ENCODE results near the gene ELOVL7. TPM values are rescaled to one million over a fixed set of nuclear protein-coding genes. Genes with fewer than 3 reads are reported as not detected.

The ELOVL7 gene
- total RNA-seq, 1 experiment from 2014 or later: 2.5 TPM

DNA sequence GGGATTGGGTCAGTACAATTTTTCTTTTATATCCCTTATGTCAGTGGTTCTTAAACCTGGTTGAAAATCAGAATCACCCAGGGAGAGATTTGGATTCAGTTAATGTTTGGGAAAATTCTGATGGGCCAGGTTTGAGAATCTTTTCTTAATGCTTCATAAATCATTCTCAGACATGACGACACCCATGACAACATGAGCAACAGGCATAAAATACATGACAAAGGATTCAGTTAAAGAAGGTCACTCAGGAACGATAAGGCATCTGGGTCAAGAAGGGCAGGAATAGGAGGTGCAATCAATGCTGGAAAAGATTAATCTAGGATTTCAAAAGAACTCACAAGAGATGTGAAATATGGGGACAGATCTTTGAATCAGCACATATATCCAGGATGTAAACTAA lies 41.8 kb downstream of the ELOVL7 start:
- Histone ChIP-seq H2AK5ac (ENCODE audit: insufficient read length, low read length) (no peak overlapping the region), H2BK5ac (ENCODE audit: insufficient read length, low read length) (no peak overlapping the region), H3T11ph (ENCODE audit: low read length) (no peak overlapping the region), H3K23ac (ENCODE audit: insufficient read length, low read depth, low read length) (no peak overlapping the region), H3K79me2 (ENCODE audit: insufficient read depth, low read length) (no peaks in the 10 kb centered on the region), H2BK20ac (ENCODE audit: low read depth, low read length, poor library complexity, severe bottlenecking) (no peak overlapping the region), H3K14ac (ENCODE audit: insufficient read depth, low read length) (no peak overlapping the region), H4K5ac (ENCODE audit: insufficient read length, low read depth, low read length) (no peak overlapping the region), H2BK15ac (ENCODE audit: low read depth, low read length) (no peak overlapping the region), H2AFZ (ENCODE audit: low read length) (no peak overlapping the region), H4K91ac (ENCODE audit: insufficient read length, low read depth, low read length) (no peak overlapping the region), H4K20me1 (ENCODE audit: control insufficient read depth, insufficient read depth, insufficient read length) (no peaks in the 10 kb centered on the region), H3K27me3 (ENCODE audit: insufficient read depth, low read length) (no peaks in the 10 kb centered on the region), H3K9ac (ENCODE audit: extremely low read depth, insufficient read length, low read length) (no peak overlapping the region), H3K4ac (ENCODE audit: low read depth, low read length) (no peak overlapping the region), H3K79me1 (ENCODE audit: insufficient read depth, low read depth, low read length, poor library complexity, severe bottlenecking) (no peaks in the 10 kb centered on the region), H2BK120ac (ENCODE audit: low read depth, low read length, poor library complexity, severe bottlenecking) (no peak overlapping the region), H3K9me3 (ENCODE audit: control insufficient read depth, low read depth, low read length) (no peaks in the 10 kb centered on the region), H3K4me2 (ENCODE audit: insufficient read depth, insufficient read length, low read length) (no peak overlapping the region), H3K23me2 (ENCODE audit: insufficient read length, low read depth, low read length, poor library complexity, severe bottlenecking) (no peaks in the 10 kb centered on the region), H3K27ac (ENCODE audit: insufficient read length, low read depth, low read length) (no peak overlapping the region), H3K56ac (ENCODE audit: insufficient read length, low read depth, low read length) (no peak overlapping the region), H4K8ac (replicated peaks; ENCODE audit: insufficient read length, low read depth, low read length) (no peak overlapping the region), H2BK12ac (ENCODE audit: insufficient read length, low read depth, low read length) (no peak overlapping the region), H3K18ac (ENCODE audit: insufficient read length, low read depth, low read length) (no peak overlapping the region), H3K4me1 (ENCODE audit: insufficient read depth, low read length) (peaks cover 9% of the 10 kb centered on the region; the same call in 1 of the 2 replicates)
- H3K27me3 Mint-ChIP-seq (ENCODE audit: low read depth): no peaks in the 10 kb centered on the region
- H3K27ac Mint-ChIP-seq: no peak overlapping the region
- no peaks in the 10 kb centered on the region; a peak in 1 of 7 replicates for H3K36me3 Mint-ChIP-seq (ENCODE audit: insufficient read depth in 1 of 3, low read depth in 3 of 3)
- no CpG with 5 or more reads among the region's 2 CpGs for WGBS (ENCODE audit: extremely low coverage, insufficient read length, low lambda C conversion rate)
- H3K9me3 Mint-ChIP-seq: peaks cover 0 to under 1% of the 10 kb centered on the region in 2 experiments; a peak in 1 of 5 replicates
- H3K4me3 Mint-ChIP-seq: no peak overlapping the region
- no peak for TF ChIP-seq CTCF (conservative IDR thresholded peaks at IDR 0.05)
- peaks cover 24 to 28% of the 10 kb centered on the region in 2 experiments for H3K4me1 Mint-ChIP-seq
- DNase-seq: no peak
